ENCODE measurements around the gene ASPA. TPM values are rescaled to one million over a fixed set of nuclear protein-coding genes. Genes with fewer than 3 reads are reported as not detected.

The ASPA gene
- total and polyA plus RNA-seq, 2 of the 13 experiments (the other 11 are each of a cell fraction or from before 2014, with no cell fraction given): not detected

GRCh38 chr17:3469529-3469928, 6.3 kb upstream of the ASPA start:
- ATAC-seq: no peak
- TF ChIP-seq ZNF547 (CRISPR knock-in tag; IDR thresholded peaks at IDR 0.05): no peak
- no peak for TF ChIP-seq CEBPZ (IDR thresholded peaks at IDR 0.05; ENCODE audit: low read length)
- TF ChIP-seq ZHX2 (IDR thresholded peaks at IDR 0.05; ENCODE audit: low read depth): no peak
- TF ChIP-seq ZHX2 (CRISPR knock-in tag; IDR thresholded peaks at IDR 0.05; ENCODE audit: borderline replicate concordance): no peak
- no peak for TF ChIP-seq ZSCAN21 (CRISPR knock-in tag; IDR thresholded peaks at IDR 0.05; ENCODE audit: borderline replicate concordance)
- no peak for TF ChIP-seq TBX3 (IDR thresholded peaks at IDR 0.05; ENCODE audit: borderline replicate concordance)
- TF ChIP-seq ETV6 (CRISPR knock-in tag; conservative IDR thresholded peaks at IDR 0.05): no peak
- TF ChIP-seq ZNF225 (CRISPR knock-in tag; IDR thresholded peaks at IDR 0.05): no peak
- TF ChIP-seq FIP1L1 (IDR thresholded peaks at IDR 0.05; ENCODE audit: borderline replicate concordance, insufficient read depth, low read depth, low read length): no peak
- no peak for TF ChIP-seq SNAPC4 (CRISPR knock-in tag; IDR thresholded peaks at IDR 0.05)
- TF ChIP-seq TCF7L2 (IDR thresholded peaks at IDR 0.05; ENCODE audit: low read depth, low read length): no peak

More at GRCh38 chr17:3469529-3469928, 6.3 kb upstream of the ASPA start:
- POLR2A ChIA-PET: no interaction called here
- 55% methylated on average over 5 of the region's 5 CpGs for WGBS (ENCODE audit: low lambda C conversion rate)
- DNase-seq (ENCODE audit: low spot score) (no peak), FAIRE-seq (no peak)
- in situ Hi-C loops (cut with HindIII; ENCODE audit: extremely low pct_ligation_motif_present, low pct_unique_long_range_greater_than_20kb) (no loop called here), intact Hi-C loops (cut with micrococcal nuclease; ENCODE audit: unreplicated experiment) (no loop called here)
- CTCF ChIA-PET (ENCODE audit: low intra/inter-chr PET ratio, low total read pairs): no interaction called here
- H3K36me3 ChIP-seq (replicated peaks in 1 of 2; ENCODE audit: control insufficient read depth in 1 of 2, insufficient read depth in 2 of 2, low read length in 2 of 2): no peaks in the 10 kb centered on the region
- H4K20me1 ChIP-seq (ENCODE audit: insufficient read depth, low read length): no peaks in the 10 kb centered on the region
- BruUV-seq (replicated peaks): no TSS peak
- no peak overlapping the region for H3K4me2 ChIP-seq (ENCODE audit: low read depth, low read length)
- H3K9me3 ChIP-seq (ENCODE audit: low read length): no peaks in the 10 kb centered on the region
- H3K4me1 ChIP-seq (ENCODE audit: insufficient read depth, low read length): peaks cover 25% of the 10 kb centered on the region
- H3K27me3 ChIP-seq (ENCODE audit: control insufficient read depth in 1 of 2, insufficient read depth in 2 of 2, low read length in 2 of 2): no peaks in the 10 kb centered on the region
- no peaks in the 10 kb centered on the region for H3K79me2 ChIP-seq (ENCODE audit: insufficient read depth, low read length)
- H3K27ac ChIP-seq (ENCODE audit: extremely low read length, insufficient read depth, low read length): no peak overlapping the region
- H2AFZ ChIP-seq (ENCODE audit: low read length): no peak overlapping the region
- no peak overlapping the region for H3K9ac ChIP-seq (ENCODE audit: insufficient read depth, low read depth, low read length)
- no peak overlapping the region for H3K4me3 ChIP-seq (replicated peaks in 1 of 3; ENCODE audit: insufficient read depth in 1 of 3, low read depth in 2 of 3, low read length in 3 of 3)
